OCI-LY7 (cell line): ENCODE measurements around the gene FGR.

Source experiments
- CTCF ChIP-seq: fragments of 200-600 bp; sonication (generic); conservative IDR thresholded peaks from 2 replicates; pipeline ENCODE4 v1.5.1; 2014; ENCODE audit warnings: mild to moderate bottlenecking, antibody characterized with exemption, low read length, moderate library complexity, mixed read lengths
- EZH2phosphoT487 ChIP-seq: fragments of 200-600 bp; sonication (generic); IDR thresholded peaks from 2 replicates; pipeline ENCODE4 v1.6.1; 2018; ENCODE audit warnings: low read depth, borderline replicate concordance, mild to moderate bottlenecking, mixed run types, antibody characterized with exemption, low read length, moderate library complexity, mixed read lengths

GRCh38 chr1:27596986-27597385 is 38.0 kb downstream of the FGR start:
- no peak for TF ChIP-seq EZH2phosphoT487
- no peak for TF ChIP-seq CTCF
